ENCODE results near the gene ADM. TPM values are rescaled to one million over a fixed set of nuclear protein-coding genes. Genes with fewer than 3 reads are reported as not detected.

Gene ADM
- total and polyA plus RNA-seq, 2 donors (not counting 3 experiments of a cell fraction or from before 2014, with no cell fraction given): 45.3 to 55.5 TPM

- Histone ChIP-seq H3K27ac (ENCODE audit: insufficient read depth, low read depth, low read length) (no peak overlapping the region), H2AFZ (ENCODE audit: low read depth, low read length) (no peak overlapping the region), H3K9me3 (replicated peaks; ENCODE audit: control insufficient read depth, insufficient read depth, low read length) (no peaks in the 10 kb centered on the region), H3K4me2 (ENCODE audit: insufficient read depth, low read length) (no peak overlapping the region), H3K27me3 (ENCODE audit: control insufficient read depth in 2 of 2, insufficient read depth in 2 of 2, low read length in 2 of 2) (no peaks in the 10 kb centered on the region), H3K36me3 (ENCODE audit: control insufficient read depth in 2 of 2, extremely low read depth in 1 of 2, insufficient read depth in 2 of 2, low read length in 2 of 2) (no peaks in the 10 kb centered on the region), H3K4me1 (ENCODE audit: control insufficient read depth, extremely low read depth, insufficient read depth, low read length) (no peaks in the 10 kb centered on the region), H3K9me1 (replicated peaks; ENCODE audit: control insufficient read depth, extremely low read depth, insufficient read depth, low read length) (no peaks in the 10 kb centered on the region), H3K79me2 (ENCODE audit: control insufficient read depth, insufficient read depth, low read length) (peaks cover 58% of the 10 kb centered on the region), H3K4me3 (replicated peaks in 1 of 3; ENCODE audit: insufficient read depth in 1 of 3, low read depth in 1 of 3, low read length in 3 of 3) (no peak overlapping the region), H3K9ac (replicated peaks; ENCODE audit: extremely low read depth, insufficient read depth, low read length) (no peak overlapping the region), H4K20me1 (replicated peaks; ENCODE audit: control insufficient read depth, extremely low read depth, insufficient read depth, low read length) (peaks cover 4% of the 10 kb centered on the region)
- no TSS peak for BruUV-seq (replicated peaks)
- TF ChIP-seq CTCF (IDR thresholded peaks at IDR 0.05; ENCODE audit: extremely low read depth in 1 of 2, insufficient read depth in 1 of 2, low read depth in 1 of 2, low read length in 2 of 2) (no peak), MAX (IDR thresholded peaks at IDR 0.05; ENCODE audit: insufficient read depth, insufficient read length) (no peak), POLR2A (IDR thresholded peaks at IDR 0.05; ENCODE audit: low read depth, low read length) (no peak), JUN (IDR thresholded peaks at IDR 0.05; ENCODE audit: borderline replicate concordance, insufficient read depth, insufficient read length, low read depth) (no peak), POLR2AphosphoS5 (IDR thresholded peaks at IDR 0.05; ENCODE audit: insufficient read depth, low read depth, low read length) (no peak), EZH2 (IDR thresholded peaks at IDR 0.05; ENCODE audit: borderline replicate concordance, low read depth, low read length, severe bottlenecking) (no peak), MYC (IDR thresholded peaks at IDR 0.05; ENCODE audit: low read depth, low read length) (no peak), GATA2 (IDR thresholded peaks at IDR 0.05; ENCODE audit: insufficient read depth, insufficient read length, low read depth, low read length) (no peak), FOS (IDR thresholded peaks at IDR 0.05; ENCODE audit: borderline replicate concordance, insufficient read depth, low read length) (no peak)
- POLR2A ChIA-PET: no interaction called here
- no peak for FAIRE-seq
- CTCF ChIA-PET: interaction anchor here (1.0 to 1.1 kb wide), 3 partner anchors 13 to 84 kb away, joined by 3 read pairs; no protein-coding TSS in a partner anchor
- no peak for DNase-seq (ENCODE audit: low read depth, low spot score)
- dilution Hi-C loops (cut with MboI; ENCODE audit: extremely low pct_ligation_motif_present, low sequenced_read_pairs): no loop called here
- intact Hi-C loops (cut with micrococcal nuclease): no loop called here
These were observed 22.8 kb upstream of the ADM start for GRCh38 chr11:10282117-10282516.

Data from endothelial cell of umbilical vein (primary cell).